ENCODE data around the gene RTL1.

Gene RTL1

GRCh38 chr14:100846309-100846859, 57.1 kb downstream of the RTL1 start:
- TF ChIP-seq FOXM1 (IDR thresholded peaks at IDR 0.05; ENCODE audit: borderline replicate concordance, low read depth): no peak
- TF ChIP-seq EGR1 (IDR thresholded peaks at IDR 0.05): no peak
- no peak for TF ChIP-seq REST (IDR thresholded peaks at IDR 0.05; ENCODE audit: low read depth)
- TF ChIP-seq CREB1 (IDR thresholded peaks at IDR 0.05; ENCODE audit: low read depth): no peak

- TF ChIP-seq TCF12 (IDR thresholded peaks at IDR 0.05; ENCODE audit: low read depth): no peak
- TF ChIP-seq CREB1 (IDR thresholded peaks at IDR 0.05; ENCODE audit: low read depth): no peak
- TF ChIP-seq TAF1 (IDR thresholded peaks at IDR 0.05; ENCODE audit: low read depth): no peak
- no peak for TF ChIP-seq RAD21 (IDR thresholded peaks at IDR 0.05; ENCODE audit: low read depth)
- no peak for TF ChIP-seq CEBPB (IDR thresholded peaks at IDR 0.05)
- TF ChIP-seq REST (IDR thresholded peaks at IDR 0.05; ENCODE audit: low read depth): no peak
- no peak for TF ChIP-seq EP300 (IDR thresholded peaks at IDR 0.05; ENCODE audit: borderline replicate concordance)
- no peak for TF ChIP-seq NFIC (IDR thresholded peaks at IDR 0.05)
- TF ChIP-seq EGR1 (IDR thresholded peaks at IDR 0.05): no peak
- no peak for TF ChIP-seq YY1 (IDR thresholded peaks at IDR 0.05; ENCODE audit: low read depth)
- TF ChIP-seq FOXM1 (IDR thresholded peaks at IDR 0.05; ENCODE audit: borderline replicate concordance, low read depth): no peak
- TF ChIP-seq USF1 (IDR thresholded peaks at IDR 0.05): no peak
- no peak for TF ChIP-seq ZBTB7A (IDR thresholded peaks at IDR 0.05; ENCODE audit: low read depth)
- TF ChIP-seq TEAD4 (IDR thresholded peaks at IDR 0.05): no peak
- no peak for TF ChIP-seq MAX (IDR thresholded peaks at IDR 0.05)
These were observed 58.2 kb downstream of the RTL1 start for GRCh38 chr14:100845341-100845740.

GRCh38 chr14:100844846-100845245, 58.7 kb downstream of the RTL1 start:
- no peak for TF ChIP-seq MAX (IDR thresholded peaks at IDR 0.05)
- TF ChIP-seq TCF12 (IDR thresholded peaks at IDR 0.05; ENCODE audit: low read depth): no peak
- TF ChIP-seq TEAD4 (IDR thresholded peaks at IDR 0.05): no peak
- no peak for TF ChIP-seq NFIC (IDR thresholded peaks at IDR 0.05)
- no peak for TF ChIP-seq FOXM1 (IDR thresholded peaks at IDR 0.05; ENCODE audit: borderline replicate concordance, low read depth)
- TF ChIP-seq CREB1 (IDR thresholded peaks at IDR 0.05; ENCODE audit: low read depth): no peak
- no peak for TF ChIP-seq TAF1 (IDR thresholded peaks at IDR 0.05; ENCODE audit: low read depth)
- TF ChIP-seq REST (IDR thresholded peaks at IDR 0.05; ENCODE audit: low read depth): no peak
- TF ChIP-seq ZBTB7A (IDR thresholded peaks at IDR 0.05; ENCODE audit: low read depth): no peak
- no peak for TF ChIP-seq EP300 (IDR thresholded peaks at IDR 0.05; ENCODE audit: borderline replicate concordance)
- TF ChIP-seq YY1 (IDR thresholded peaks at IDR 0.05; ENCODE audit: low read depth): no peak
- TF ChIP-seq CEBPB (IDR thresholded peaks at IDR 0.05): no peak
- TF ChIP-seq USF1 (IDR thresholded peaks at IDR 0.05): no peak
- no peak for TF ChIP-seq RAD21 (IDR thresholded peaks at IDR 0.05; ENCODE audit: low read depth)
- no peak for TF ChIP-seq EGR1 (IDR thresholded peaks at IDR 0.05)

- TF ChIP-seq RAD21 (IDR thresholded peaks at IDR 0.05; ENCODE audit: low read depth): no peak
- TF ChIP-seq TEAD4 (IDR thresholded peaks at IDR 0.05): no peak
- no peak for TF ChIP-seq USF1 (IDR thresholded peaks at IDR 0.05)
- TF ChIP-seq ZBTB7A (IDR thresholded peaks at IDR 0.05; ENCODE audit: low read depth): no peak
- TF ChIP-seq TAF1 (IDR thresholded peaks at IDR 0.05; ENCODE audit: low read depth): no peak
- TF ChIP-seq EP300 (IDR thresholded peaks at IDR 0.05; ENCODE audit: borderline replicate concordance): no peak
- no peak for TF ChIP-seq EGR1 (IDR thresholded peaks at IDR 0.05)
- TF ChIP-seq REST (IDR thresholded peaks at IDR 0.05; ENCODE audit: low read depth): no peak
- no peak for TF ChIP-seq FOXM1 (IDR thresholded peaks at IDR 0.05; ENCODE audit: borderline replicate concordance, low read depth)
- TF ChIP-seq CREB1 (IDR thresholded peaks at IDR 0.05; ENCODE audit: low read depth): no peak
- no peak for TF ChIP-seq NFIC (IDR thresholded peaks at IDR 0.05)
- no peak for TF ChIP-seq TCF12 (IDR thresholded peaks at IDR 0.05; ENCODE audit: low read depth)
- TF ChIP-seq YY1 (IDR thresholded peaks at IDR 0.05; ENCODE audit: low read depth): no peak
- no peak for TF ChIP-seq MAX (IDR thresholded peaks at IDR 0.05)
- no peak for TF ChIP-seq CEBPB (IDR thresholded peaks at IDR 0.05)
These were observed 59.1 kb downstream of the RTL1 start for GRCh38 chr14:100844421-100844820.

Data from Ishikawa (cell line).